Progenitor cell of endocrine pancreas (in vitro differentiated cells): ENCODE measurements around the gene ZBTB8B. TPM values are rescaled to one million over a fixed set of nuclear protein-coding genes. Genes with fewer than 3 reads are reported as not detected.

Experiments used
- DNase-seq: peaks from one replicate; pipeline ENCODE4 v3.0.0; 2021; ENCODE audit warnings: low spot score; ENCODE audit not compliant: unreplicated experiment
- H3K27ac Mint-ChIP-seq: 2 replicates; pipeline ENCODE4 v1.8.0; 2021; ENCODE audit warnings: mild to moderate bottlenecking, moderate library complexity, mixed read lengths
- H3K27me3 Mint-ChIP-seq: 2 replicates; pipeline ENCODE4 v1.8.0; 2021; ENCODE audit warnings: mixed read lengths
- H3K36me3 Mint-ChIP-seq: 2 replicates; pipeline ENCODE4 v1.8.0; 2022; ENCODE audit warnings: mixed read lengths; ENCODE audit not compliant: insufficient read depth
- H3K4me1 Mint-ChIP-seq: 2 replicates; pipeline ENCODE4 v1.8.0; 2021; ENCODE audit warnings: low read depth, mixed read lengths
- H3K4me3 Mint-ChIP-seq: 2 replicates; pipeline ENCODE4 v1.8.0; 2021; ENCODE audit warnings: low read depth, mild to moderate bottlenecking, moderate library complexity, mixed read lengths
- H3K9me3 Mint-ChIP-seq: 2 replicates; pipeline ENCODE4 v1.8.0; 2021; ENCODE audit warnings: low read depth, mixed read lengths
- CTCF ChIP-seq: fragments of 200-600 bp; sonication (generic); IDR thresholded peaks from one replicate; pipeline ENCODE4 v1.5.0; 2021; ENCODE audit warnings: antibody characterized with exemption, mild to moderate bottlenecking; ENCODE audit not compliant: unreplicated experiment
- total RNA-seq: library from RNA; stranded (reverse); gene quantifications from 2 replicates; pipeline ENCODE4 v1.2.1, GENCODE V29; 2021

The ZBTB8B gene
- total RNA-seq, 1 donor from 2014 or later: 4.7 TPM

- Mint-ChIP-seq H3K27ac (peak overlapping the region; percentile 87), H3K4me1 (peaks cover 12% of the 10 kb centered on the region), H3K4me3 (peak overlapping the region; percentile 96), H3K27me3 (peaks cover 7% of the 10 kb centered on the region), H3K36me3 (no peaks in the 10 kb centered on the region), H3K9me3 (peaks cover 3% of the 10 kb centered on the region)
- no peak for DNase-seq
- TF ChIP-seq CTCF: no peak
These were observed 619 bp upstream of the ZBTB8B start for GRCh38 chr1:32464191-32464715.

DNA sequence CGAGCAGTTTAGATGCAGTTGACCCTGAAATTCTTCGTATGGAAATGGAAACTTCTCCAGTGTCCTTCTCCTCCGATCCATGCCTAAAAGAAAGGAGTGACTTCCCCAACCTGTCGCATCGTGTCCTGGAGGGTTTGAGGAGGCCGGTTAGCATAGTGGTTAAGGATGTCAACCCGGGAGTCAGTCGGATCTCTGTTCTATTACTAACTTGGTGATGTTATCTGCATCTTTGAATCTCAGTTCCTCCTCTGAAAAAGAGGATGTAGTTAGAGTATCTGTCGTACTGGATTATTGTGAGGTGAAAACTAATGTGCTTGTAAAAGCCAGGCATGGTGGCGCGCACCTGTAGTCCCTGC is 684 bp downstream of the ZBTB8B start:
- TF ChIP-seq CTCF: no peak
- DNase-seq: no peak
- Mint-ChIP-seq H3K36me3 (no peaks in the 10 kb centered on the region), H3K4me1 (peaks cover 12% of the 10 kb centered on the region), H3K9me3 (no peaks in the 10 kb centered on the region), H3K27me3 (peaks cover 7% of the 10 kb centered on the region), H3K4me3 (peak overlapping the region; percentile 96), H3K27ac (peak overlapping the region; percentile 18)

DNA sequence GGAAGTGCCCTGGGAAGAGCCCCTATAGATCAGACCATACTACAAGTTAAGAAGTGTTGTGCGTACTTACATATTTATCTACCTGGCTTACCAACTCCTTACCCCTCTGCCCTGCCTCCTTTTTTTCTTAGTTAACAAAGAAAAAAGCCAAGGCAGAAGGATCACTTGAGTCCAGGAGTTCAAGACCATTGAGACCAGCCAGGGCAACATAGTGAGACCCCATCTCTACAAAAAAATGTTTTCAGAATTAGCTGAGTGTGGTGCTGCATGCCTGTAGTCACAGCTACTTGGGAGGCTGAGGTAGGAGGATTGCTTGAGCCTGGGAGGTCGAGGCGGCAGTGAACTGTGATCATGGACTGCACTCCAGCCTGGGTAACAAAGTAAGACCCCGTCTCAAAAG is 1.9 kb downstream of the ZBTB8B start:
- Mint-ChIP-seq H3K27ac (no peak overlapping the region), H3K36me3 (peaks cover 1% of the 10 kb centered on the region), H3K4me1 (peaks cover 12% of the 10 kb centered on the region), H3K9me3 (no peaks in the 10 kb centered on the region), H3K4me3 (no peak overlapping the region), H3K27me3 (peaks cover 4% of the 10 kb centered on the region)
- TF ChIP-seq CTCF: no peak
- DNase-seq: no peak

DNA sequence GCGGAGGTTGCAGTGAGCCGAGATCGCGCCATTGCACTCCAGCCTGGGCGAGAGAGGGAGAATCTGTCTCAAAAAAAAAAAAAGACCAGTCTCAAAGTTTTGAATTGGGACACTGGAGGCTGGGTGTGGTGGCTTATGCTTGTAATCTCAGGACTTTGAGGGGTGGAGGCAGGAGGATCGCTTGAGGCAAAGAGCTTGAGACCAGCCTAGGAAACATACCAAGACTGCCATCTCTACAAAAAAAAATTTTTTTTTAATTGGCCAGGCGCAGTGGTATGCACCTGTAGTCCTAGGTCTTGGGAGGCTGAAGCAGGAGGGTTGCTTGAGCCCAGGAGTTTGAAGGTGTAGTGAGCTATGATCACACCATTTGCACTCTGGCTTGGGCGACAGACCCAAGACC is 3.9 kb downstream of the ZBTB8B start:
- peaks cover 12% of the 10 kb centered on the region for H3K4me1 Mint-ChIP-seq
- no peak overlapping the region for H3K27ac Mint-ChIP-seq
- TF ChIP-seq CTCF: no peak
- DNase-seq: no peak
- no peaks in the 10 kb centered on the region for H3K9me3 Mint-ChIP-seq
- no peaks in the 10 kb centered on the region for H3K27me3 Mint-ChIP-seq
- H3K36me3 Mint-ChIP-seq: peaks cover 1% of the 10 kb centered on the region
- no peak overlapping the region for H3K4me3 Mint-ChIP-seq

DNA sequence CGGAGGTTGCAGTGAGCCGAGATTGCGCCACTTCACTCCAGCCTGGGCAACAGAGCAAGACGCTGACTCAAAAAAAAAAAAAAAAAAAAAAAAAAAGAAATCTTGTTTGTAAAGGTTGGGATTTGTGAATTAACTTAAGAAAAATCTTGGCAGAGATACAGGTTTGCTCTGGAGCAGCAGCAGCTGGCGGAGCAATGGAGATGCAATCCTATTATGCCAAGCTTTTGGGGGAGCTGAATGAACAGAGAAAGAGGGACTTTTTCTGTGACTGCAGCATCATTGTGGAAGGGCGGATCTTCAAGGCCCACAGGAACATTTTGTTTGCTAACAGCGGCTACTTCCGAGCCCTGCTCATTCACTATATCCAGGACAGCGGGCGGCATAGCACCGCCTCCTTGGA is 5.6 kb downstream of the ZBTB8B start:
- Mint-ChIP-seq H3K27ac (no peak overlapping the region), H3K4me1 (peaks cover 16% of the 10 kb centered on the region)

More for the DNA sequence above, 5.6 kb downstream of the ZBTB8B start:
- no peak overlapping the region for H3K4me3 Mint-ChIP-seq
- no peak for DNase-seq
- H3K36me3 Mint-ChIP-seq: peaks cover 1% of the 10 kb centered on the region
- no peaks in the 10 kb centered on the region for H3K27me3 Mint-ChIP-seq
- TF ChIP-seq CTCF: no peak
- H3K9me3 Mint-ChIP-seq: no peaks in the 10 kb centered on the region
